ENCODE results near the gene TSGA10IP.
"Not testable (repeated sequence)": the region's sequence is repeated elsewhere in the genome, so short reads cannot be mapped to it uniquely, and the experiment has no call there.

DNA sequence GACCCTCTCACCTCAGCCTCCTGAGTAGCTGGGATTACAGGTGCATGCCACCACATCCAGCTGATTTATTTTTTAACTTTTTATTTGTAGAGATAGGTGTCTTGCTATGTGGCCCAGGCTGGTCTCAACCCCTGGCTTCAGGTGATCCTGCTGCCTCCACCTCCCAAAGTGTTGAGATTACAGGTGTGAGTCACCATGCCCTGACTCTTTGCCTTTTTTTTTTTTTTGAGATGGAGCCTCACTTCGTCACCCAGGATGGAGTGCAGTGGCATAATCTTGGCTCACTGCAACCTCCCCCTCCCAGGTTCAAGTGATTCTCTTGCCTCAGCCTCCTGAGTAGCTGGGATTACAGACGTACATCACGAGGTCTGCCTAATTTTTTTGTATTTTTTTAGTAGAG lies 6.4 kb downstream of the TSGA10IP start:
- not testable (repeated sequence) for TF ChIP-seq CTCF, POLR2A, POLR2AphosphoS5 (IDR thresholded peaks at IDR 0.05)
